A549 (cell line): Measurements from ENCODE around the gene PNLIPRP3.

Experiments used
- CBX8 ChIP-seq: fragments of 200-600 bp; sonication (generic); IDR thresholded peaks from 2 replicates; pipeline ENCODE4 v1.6.1; 2016
- CTCF ChIP-seq: fragments of >200 bp; sonication (Bioruptor Twin); formaldehyde crosslinking; IDR thresholded peaks from 3 replicates; pipeline ENCODE4 v1.5.1; 2016
- E2F6 ChIP-seq: IDR thresholded peaks from 2 replicates; pipeline ENCODE4 v1.6.1; 2012; ENCODE audit warnings: low read depth, borderline replicate concordance
- JUN ChIP-seq, 2 experiments: fragments of >200 bp; sonication (Bioruptor Twin); formaldehyde crosslinking; IDR thresholded peaks; 2 replicates in 1 of 2; 3 replicates in 1 of 2; pipeline ENCODE4 v1.6.1; 2016 to 2017
- KDM1A ChIP-seq: fragments of 200-600 bp; sonication (generic); IDR thresholded peaks from 2 replicates; pipeline ENCODE4 v1.6.1; 2016; ENCODE audit warnings: low read depth, mild to moderate bottlenecking
- PBX3 ChIP-seq: IDR thresholded peaks from 2 replicates; pipeline ENCODE4 v1.6.1; 2012
- POLR2A ChIP-seq: IDR thresholded peaks from 2 replicates; pipeline ENCODE4 v1.6.1; 2012; ENCODE audit warnings: mild to moderate bottlenecking, low read length
- RAD21 ChIP-seq, 2 experiments: fragments of >200 bp in 1 of 2; sonication (Bioruptor Twin) in 1 of 2; formaldehyde crosslinking in 1 of 2; IDR thresholded peaks in 1 of 2; conservative IDR thresholded peaks in 1 of 2; 2 replicates in 1 of 2; 3 replicates in 1 of 2; pipeline ENCODE4 v1.6.1; 2012 to 2018; ENCODE audit warnings: inconsistent platforms in 1 of 2
- RNF2 ChIP-seq: fragments of 200-600 bp; sonication (generic); IDR thresholded peaks from 2 replicates; pipeline ENCODE4 v1.6.1; 2016; ENCODE audit warnings: low read depth, mild to moderate bottlenecking, antibody characterized with exemption, moderate library complexity, borderline replicate concordance
- SMC3 ChIP-seq: fragments of >200 bp; sonication (Bioruptor Twin); formaldehyde crosslinking; IDR thresholded peaks from 3 replicates; pipeline ENCODE4 v1.6.1; 2018; ENCODE audit warnings: inconsistent platforms
- TP53 ChIP-seq: fragments of 250-450 bp; sonication (Bioruptor Pico); IDR thresholded peaks from 2 replicates; pipeline ENCODE4 v1.5.0; 2021; ENCODE audit warnings: mild to moderate bottlenecking, moderate library complexity
- ZNF302 ChIP-seq: fragments of 250-450 bp; sonication (Bioruptor Pico); IDR thresholded peaks from 2 replicates; pipeline ENCODE4 v1.9.0; 2021; ENCODE audit warnings: inconsistent platforms, mild to moderate bottlenecking, moderate library complexity
- TF ChIP-seq, protein P1 (sequence below): fragments of 450-650 bp; IDR thresholded peaks from 2 replicates; pipeline ENCODE4 v1.6.1; 2014; ENCODE audit warnings: antibody characterized with exemption
- TF ChIP-seq, protein P2 (sequence below): fragments of >200 bp; sonication (Bioruptor Twin); formaldehyde crosslinking; IDR thresholded peaks from 2 replicates; pipeline ENCODE4 v1.6.1; 2016

- TF ChIP-seq KDM1A (no peak), CTCF (peak; percentile 83), POLR2A (no peak), RAD21 (conservative IDR thresholded peaks at IDR 0.05 in 1 of 2, IDR thresholded peaks at IDR 0.05 in 1 of 2) (peak; percentile 54 to 65), TP53 (no peak), CBX8 (no peak), ZNF302 (CRISPR knock-in tag) (no peak), E2F6 (no peak), SMC3 (peak; percentile 37; the same call in 2 of the 3 replicates), RNF2 (no peak), PBX3 (no peak), JUN (IDR thresholded peaks at IDR 0.05) (no peak)
- TF ChIP-seq, protein P1, sequence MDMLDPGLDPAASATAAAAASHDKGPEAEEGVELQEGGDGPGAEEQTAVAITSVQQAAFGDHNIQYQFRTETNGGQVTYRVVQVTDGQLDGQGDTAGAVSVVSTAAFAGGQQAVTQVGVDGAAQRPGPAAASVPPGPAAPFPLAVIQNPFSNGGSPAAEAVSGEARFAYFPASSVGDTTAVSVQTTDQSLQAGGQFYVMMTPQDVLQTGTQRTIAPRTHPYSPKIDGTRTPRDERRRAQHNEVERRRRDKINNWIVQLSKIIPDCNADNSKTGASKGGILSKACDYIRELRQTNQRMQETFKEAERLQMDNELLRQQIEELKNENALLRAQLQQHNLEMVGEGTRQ = no peak
- TF ChIP-seq, protein P2, sequence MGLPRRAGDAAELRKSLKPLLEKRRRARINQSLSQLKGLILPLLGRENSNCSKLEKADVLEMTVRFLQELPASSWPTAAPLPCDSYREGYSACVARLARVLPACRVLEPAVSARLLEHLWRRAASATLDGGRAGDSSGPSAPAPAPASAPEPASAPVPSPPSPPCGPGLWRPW = no peak
Measured at GRCh38 chr10:116444527-116445142, 17.0 kb downstream of the PNLIPRP3 start.
